ENCODE results near the gene RPL12. TPM values are rescaled to one million over a fixed set of nuclear protein-coding genes. Genes with fewer than 3 reads are reported as not detected.

Gene RPL12
- total RNA-seq, 1 donor from 2014 or later, result 1,020 TPM

- peaks cover 30% of the 10 kb centered on the region for H3K36me3 ChIP-seq
- no peak overlapping the region for H3K27ac ChIP-seq
- peak; percentile 44 for TF ChIP-seq CTCF (IDR thresholded peaks at IDR 0.05)
- peak; percentile 16 for ATAC-seq
- H3K27me3 ChIP-seq, result no peaks in the 10 kb centered on the region
- DNase-seq, result peak; percentile 73
- H3K4me3 ChIP-seq, result no peak overlapping the region
- intact Hi-C loops (cut with DNase I), result no loop called here
- H3K9me3 ChIP-seq, result no peaks in the 10 kb centered on the region
- H3K4me1 ChIP-seq, result peaks cover 10% of the 10 kb centered on the region
These were observed 4.3 kb upstream of the RPL12 start for GRCh38 chr9:127455324-127455992.

- ATAC-seq, result no peak
- H3K27ac ChIP-seq, result no peak overlapping the region
These were observed 1.5 kb upstream of the RPL12 start for GRCh38 chr9:127452691-127453090.

GRCh38 chr9:127451858-127452656, 851 bp upstream of the RPL12 start:
- Histone ChIP-seq H3K4me1 (peaks cover 32% of the 10 kb centered on the region), H3K27ac (peak overlapping the region; percentile 93), H3K36me3 (peaks cover 34% of the 10 kb centered on the region), H3K4me3 (peak overlapping the region; percentile 80), H3K9me3 (no peaks in the 10 kb centered on the region), H3K27me3 (no peaks in the 10 kb centered on the region)
- intact Hi-C loops (cut with DNase I), result no loop called here
- ATAC-seq (peak; percentile 42), DNase-seq (peak; percentile 79)
- TF ChIP-seq CTCF (IDR thresholded peaks at IDR 0.05), result no peak

More at GRCh38 chr9:127452691-127453090, 1.5 kb upstream of the RPL12 start:
- peak; percentile 73 for DNase-seq
- H3K36me3 ChIP-seq, result peaks cover 34% of the 10 kb centered on the region
- intact Hi-C loops (cut with DNase I), result no loop called here
- TF ChIP-seq CTCF (IDR thresholded peaks at IDR 0.05), result no peak
- H3K9me3 ChIP-seq, result no peaks in the 10 kb centered on the region
- H3K27me3 ChIP-seq, result no peaks in the 10 kb centered on the region
- H3K4me1 ChIP-seq, result peaks cover 32% of the 10 kb centered on the region
- H3K4me3 ChIP-seq, result no peak overlapping the region

- intact Hi-C loops (cut with DNase I), result no loop called here
- H3K27ac ChIP-seq, result peak overlapping the region; percentile 93
- no peaks in the 10 kb centered on the region for H3K9me3 ChIP-seq
- ATAC-seq, result no peak
- H3K4me1 ChIP-seq, result peaks cover 32% of the 10 kb centered on the region
- H3K27me3 ChIP-seq, result no peaks in the 10 kb centered on the region
- peaks cover 38% of the 10 kb centered on the region for H3K36me3 ChIP-seq
- TF ChIP-seq CTCF (IDR thresholded peaks at IDR 0.05), result no peak
- H3K4me3 ChIP-seq, result peak overlapping the region; percentile 80
- no peak for DNase-seq
These were observed 327 bp upstream of the RPL12 start for GRCh38 chr9:127451608-127451857.

- intact Hi-C loops (cut with DNase I), result no loop called here
- Histone ChIP-seq H3K27me3 (no peaks in the 10 kb centered on the region), H3K4me3 (peak overlapping the region; percentile 80), H3K36me3 (peaks cover 50% of the 10 kb centered on the region), H3K27ac (peak overlapping the region; percentile 93), H3K4me1 (peaks cover 32% of the 10 kb centered on the region), H3K9me3 (no peaks in the 10 kb centered on the region)
- DNase-seq (no peak), ATAC-seq (peak; percentile 1)
- no peak for TF ChIP-seq CTCF (IDR thresholded peaks at IDR 0.05)
These were observed 904 bp downstream of the RPL12 start for GRCh38 chr9:127450243-127450760.

Measured in upper lobe of right lung (tissue), 1 donor.